Colonic mucosa (tissue), 4 donors: ENCODE measurements around the gene TP53I13. TPM values are rescaled to one million over a fixed set of nuclear protein-coding genes. Genes with fewer than 3 reads are reported as not detected.
A peak's percentile ranks its signal among the peaks of the same experiment; 100 is the strongest.

ENCODE experiments used
- DNase-seq: peaks from one replicate; pipeline ENCODE4 v3.0.0-alpha.2; 2020
- H3K27ac ChIP-seq: fragments of 200-600 bp; one replicate; pipeline ENCODE4 v1.8.0; 2021
- H3K27me3 ChIP-seq: fragments of 200-600 bp; one replicate; pipeline ENCODE4 v1.8.0; 2021
- H3K36me3 ChIP-seq: fragments of 200-600 bp; one replicate; pipeline ENCODE4 v1.8.0; 2021
- H3K4me1 ChIP-seq: fragments of 200-600 bp; one replicate; pipeline ENCODE4 v1.8.0; 2021; ENCODE audit warnings: mild to moderate bottlenecking
- H3K4me3 ChIP-seq: fragments of 200-600 bp; one replicate; pipeline ENCODE4 v1.8.0; 2021
- H3K9ac ChIP-seq, 2 donors: one replicate each; pipeline ENCODE4 v1.7.0; 2013; ENCODE audit warnings: control low read depth in 2 of 2, low read depth in 2 of 2, low read length in 2 of 2
- H3K9me3 ChIP-seq: fragments of 200-600 bp; one replicate; pipeline ENCODE4 v1.8.0; 2021
- CTCF ChIP-seq: fragments of 200-600 bp; IDR thresholded peaks from one replicate; pipeline ENCODE4 v1.8.0; 2022; ENCODE audit warnings: antibody characterized with exemption, mild to moderate bottlenecking
- intact Hi-C: fragments of 100-400 bp; cut with DNase I; formaldehyde crosslinking; loops from one replicate; pipeline ENCODE4 v1.14.1; 2022
- total RNA-seq, 2 donors: library from RNA; stranded (reverse); fragmentation: NEBNext Ultra II Directional in 1 of 2; extraction: Animal tissue kit (Norgen Biotek cat#: 25700) in 1 of 2; gene quantifications; one replicate each; pipeline ENCODE4 v1.2.1, GENCODE V29; 2021
- donor health status: healthy.
- donor health status: DM: no; HTN: no; CAD: no.
- donor health status: DM: no; HTN: no; CAD: no.

Gene TP53I13
- total RNA-seq, 2 donors from 2014 or later, result 41.2 to 91.2 TPM

DNA sequence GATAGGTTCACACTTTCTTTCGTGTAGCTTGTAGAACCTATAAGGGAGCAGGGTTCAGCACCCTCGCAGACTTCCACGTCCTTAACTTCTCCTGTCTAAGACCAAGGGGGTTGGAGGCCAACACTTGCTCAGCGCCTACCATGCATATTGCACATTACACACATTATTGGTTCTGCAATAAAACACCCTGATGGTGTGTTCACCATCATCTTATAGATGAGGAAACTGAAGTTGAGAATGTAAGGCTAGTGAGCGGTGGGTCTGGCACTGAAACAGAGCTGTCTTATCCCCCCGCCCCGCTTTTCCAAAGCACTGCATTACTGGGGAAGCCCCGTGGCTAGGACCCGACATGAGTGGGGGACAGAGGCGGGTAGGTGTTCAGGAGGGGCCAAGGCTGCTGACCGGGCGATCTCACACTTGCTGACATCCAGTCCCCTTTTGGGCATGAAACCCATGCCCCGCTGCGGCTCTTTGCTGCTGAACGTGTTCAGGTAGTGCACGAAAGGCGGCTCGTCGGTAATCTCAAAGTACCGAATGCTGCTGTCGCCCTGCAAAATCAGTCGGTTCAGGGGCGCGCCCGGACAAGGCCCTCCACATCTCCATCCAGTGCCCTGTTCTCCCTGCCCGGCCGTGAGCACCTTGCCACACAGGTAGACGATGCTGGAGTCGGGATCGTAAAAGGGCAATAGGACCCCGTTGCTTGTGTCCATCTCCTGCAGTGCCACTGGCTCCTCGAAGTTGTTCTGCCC is 48.0 kb downstream of the TP53I13 start:
- TF ChIP-seq CTCF, result no peak
- peaks cover 4% of the 10 kb centered on the region for H3K27me3 ChIP-seq
- DNase-seq, result no peak
- H3K4me1 ChIP-seq, result peaks cover 20% of the 10 kb centered on the region
- no peaks in the 10 kb centered on the region for H3K36me3 ChIP-seq
- H3K9me3 ChIP-seq, result no peaks in the 10 kb centered on the region
- H3K27ac ChIP-seq, result no peak overlapping the region
- intact Hi-C loops, result loop anchor here (5.0 kb wide), 1 partner anchor 34 kb away; no protein-coding TSS in a partner anchor
- H3K9ac ChIP-seq, result peak overlapping the region in 1 of 2 donors; percentile 27
- peak overlapping the region; percentile 33 for H3K4me3 ChIP-seq

- Histone ChIP-seq H3K4me1 (peaks cover 22% of the 10 kb centered on the region), H3K9ac (peak overlapping the region; percentile 27 to 62), H3K36me3 (no peaks in the 10 kb centered on the region), H3K4me3 (peak overlapping the region; percentile 33), H3K27ac (no peak overlapping the region), H3K9me3 (no peaks in the 10 kb centered on the region), H3K27me3 (peaks cover 4% of the 10 kb centered on the region)
- TF ChIP-seq CTCF, result peak; percentile 49
- DNase-seq, result peak; percentile 92
- intact Hi-C loops, result loop anchor here (5.0 kb wide), 1 partner anchor 35 kb away; no protein-coding TSS in a partner anchor
Measured at GRCh38 chr17:29617125-29617480, 48.6 kb downstream of the TP53I13 start.

DNA sequence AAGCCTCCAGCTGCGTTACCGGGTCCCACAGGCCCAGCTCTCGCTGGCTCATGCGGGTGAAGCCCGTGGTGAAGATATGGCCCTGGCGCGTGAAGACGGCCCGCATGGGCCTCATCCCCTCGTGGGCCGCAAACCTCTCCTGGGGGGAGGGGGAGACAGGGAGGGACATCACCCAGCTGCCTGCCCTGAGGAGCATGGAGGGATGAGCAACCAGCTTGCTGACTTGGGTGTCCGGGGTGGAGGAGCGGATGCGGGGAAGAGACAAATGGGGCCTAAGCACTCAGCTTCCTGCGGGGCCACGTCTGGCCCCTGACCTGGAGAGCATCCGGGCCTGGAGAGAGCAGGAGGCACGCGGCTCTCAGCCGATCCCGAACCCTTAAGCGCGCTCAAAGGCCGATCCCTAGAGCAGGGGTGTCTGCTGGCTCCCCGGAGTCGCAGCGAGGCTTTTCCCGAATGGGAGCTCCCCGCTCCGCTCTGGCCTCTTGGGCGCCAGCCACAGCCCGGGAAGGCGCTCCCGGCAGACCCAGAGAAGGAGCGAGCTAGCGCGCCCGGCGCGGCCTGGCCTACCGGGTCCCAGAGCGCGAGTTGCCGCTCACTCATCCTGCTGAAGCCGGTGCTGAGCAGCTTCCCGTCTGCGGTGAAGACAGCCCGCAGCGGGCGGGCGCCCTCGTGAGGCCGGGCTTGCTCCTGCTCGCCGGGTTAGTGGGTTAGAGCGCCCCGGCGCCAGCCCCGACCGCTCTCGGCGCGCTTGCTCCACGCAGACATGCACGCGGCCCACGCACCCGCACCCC is 49.2 kb downstream of the TP53I13 start:
- peak overlapping the region; percentile 27 to 62 for H3K9ac ChIP-seq
- intact Hi-C loops, result loop anchor here (5.0 kb wide), 1 partner anchor 35 kb away; no protein-coding TSS in a partner anchor

GRCh38 chr17:29618272-29619065 is 50.0 kb downstream of the TP53I13 start:
- Histone ChIP-seq H3K9me3 (no peaks in the 10 kb centered on the region), H3K27ac (no peak overlapping the region), H3K4me3 (peak overlapping the region; percentile 33), H3K27me3 (peaks cover 4% of the 10 kb centered on the region), H3K4me1 (peaks cover 24% of the 10 kb centered on the region), H3K9ac (peak overlapping the region in 1 of 2 donors; percentile 40), H3K36me3 (no peaks in the 10 kb centered on the region)
- intact Hi-C loops, result loop anchor here (5.0 kb wide), 1 partner anchor 36 kb away; no protein-coding TSS in a partner anchor
- TF ChIP-seq CTCF, result no peak
- DNase-seq, result no peak

More for the DNA sequence above, 49.2 kb downstream of the TP53I13 start:
- H3K36me3 ChIP-seq, result no peaks in the 10 kb centered on the region
- H3K9me3 ChIP-seq, result no peaks in the 10 kb centered on the region
- H3K27me3 ChIP-seq, result peaks cover 4% of the 10 kb centered on the region
- H3K4me3 ChIP-seq, result peak overlapping the region; percentile 33
- H3K27ac ChIP-seq, result peak overlapping the region; percentile 37
- TF ChIP-seq CTCF, result peak; percentile 88
- DNase-seq, result peak; percentile 89
- H3K4me1 ChIP-seq, result peaks cover 26% of the 10 kb centered on the region

- DNase-seq, result no peak
- Histone ChIP-seq H3K4me1 (peaks cover 19% of the 10 kb centered on the region), H3K4me3 (no peak overlapping the region), H3K27ac (no peak overlapping the region), H3K27me3 (peaks cover 4% of the 10 kb centered on the region), H3K9me3 (no peaks in the 10 kb centered on the region), H3K36me3 (no peaks in the 10 kb centered on the region), H3K9ac (no peak overlapping the region)
- TF ChIP-seq CTCF, result no peak
- intact Hi-C loops, result loop anchor here (5.0 kb wide), 1 partner anchor 37 kb away; no protein-coding TSS in a partner anchor
Measured at GRCh38 chr17:29619251-29619650, 50.8 kb downstream of the TP53I13 start.
